Nephron (organoid): ENCODE data around the gene PDSS2.
A peak's percentile ranks its signal among the peaks of the same experiment; 100 is the strongest.

ENCODE experiments used
- H3K27ac Mint-ChIP-seq, 3 experiments: 2 replicates each; pipeline ENCODE4 v1.8.0; 2020; ENCODE audit warnings: mixed read lengths in 3 of 3, mild to moderate bottlenecking in 2 of 3, moderate library complexity in 1 of 3
- H3K27me3 Mint-ChIP-seq: 2 replicates; pipeline ENCODE4 v1.8.0; 2021; ENCODE audit warnings: low read depth, mild to moderate bottlenecking, moderate library complexity, mixed read lengths
- H3K36me3 Mint-ChIP-seq: 2 replicates; pipeline ENCODE4 v1.8.0; 2020; ENCODE audit warnings: low read depth, mixed read lengths
- H3K4me1 Mint-ChIP-seq: 2 replicates; pipeline ENCODE4 v1.8.0; 2020; ENCODE audit warnings: mixed read lengths
- H3K4me3 Mint-ChIP-seq, 3 experiments: 2 replicates each; pipeline ENCODE4 v1.8.0; 2020; ENCODE audit warnings: mild to moderate bottlenecking in 3 of 3, mixed read lengths in 3 of 3, moderate library complexity in 2 of 3
- H3K9me3 Mint-ChIP-seq: 2 replicates; pipeline ENCODE4 v1.8.0; 2020; ENCODE audit warnings: mixed read lengths
- TF ChIP-seq, protein P1 (sequence below), 3 experiments: fragments of 200-600 bp; sonication (generic); IDR thresholded peaks; one replicate each; pipeline ENCODE4 v1.5.0; 2021; ENCODE audit warnings: antibody characterized with exemption in 3 of 3; ENCODE audit not compliant: unreplicated experiment in 3 of 3

Gene PDSS2

DNA sequence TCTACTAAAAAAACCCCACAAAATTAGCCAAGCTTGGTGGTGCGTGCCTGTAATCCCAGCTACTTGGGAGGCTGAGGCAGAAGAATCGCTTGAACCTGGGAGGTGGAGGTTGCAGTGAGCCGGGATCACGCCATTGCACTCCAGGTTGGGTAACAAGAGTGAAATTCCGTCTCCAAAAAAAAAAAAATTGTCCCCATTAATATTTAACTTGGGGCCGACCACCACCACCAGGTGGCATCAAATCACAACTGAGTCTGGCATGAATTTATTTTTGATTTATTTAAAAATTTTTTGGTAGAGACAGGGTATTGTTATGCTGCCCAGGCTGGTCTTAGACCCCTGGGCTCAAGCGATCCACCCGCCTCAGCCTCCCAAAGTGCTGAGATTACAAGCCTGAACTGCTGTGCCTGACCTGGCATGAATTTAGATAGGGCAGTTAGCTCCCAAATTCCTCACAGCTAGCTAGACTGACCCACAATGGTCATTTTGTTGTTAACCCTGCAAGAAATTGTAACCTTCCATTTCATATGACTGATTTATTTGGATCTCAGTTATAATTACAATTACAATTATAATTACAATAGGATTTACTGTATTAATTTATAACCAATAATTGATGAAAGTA, 326.9 kb downstream of the PDSS2 start:
- Mint-ChIP-seq H3K27ac (no peak overlapping the region), H3K27me3 (no peaks in the 10 kb centered on the region), H3K36me3 (no peaks in the 10 kb centered on the region), H3K4me3 (no peak overlapping the region), H3K4me1 (peaks cover 9% of the 10 kb centered on the region), H3K9me3 (no peaks in the 10 kb centered on the region)
- TF ChIP-seq, protein P1, sequence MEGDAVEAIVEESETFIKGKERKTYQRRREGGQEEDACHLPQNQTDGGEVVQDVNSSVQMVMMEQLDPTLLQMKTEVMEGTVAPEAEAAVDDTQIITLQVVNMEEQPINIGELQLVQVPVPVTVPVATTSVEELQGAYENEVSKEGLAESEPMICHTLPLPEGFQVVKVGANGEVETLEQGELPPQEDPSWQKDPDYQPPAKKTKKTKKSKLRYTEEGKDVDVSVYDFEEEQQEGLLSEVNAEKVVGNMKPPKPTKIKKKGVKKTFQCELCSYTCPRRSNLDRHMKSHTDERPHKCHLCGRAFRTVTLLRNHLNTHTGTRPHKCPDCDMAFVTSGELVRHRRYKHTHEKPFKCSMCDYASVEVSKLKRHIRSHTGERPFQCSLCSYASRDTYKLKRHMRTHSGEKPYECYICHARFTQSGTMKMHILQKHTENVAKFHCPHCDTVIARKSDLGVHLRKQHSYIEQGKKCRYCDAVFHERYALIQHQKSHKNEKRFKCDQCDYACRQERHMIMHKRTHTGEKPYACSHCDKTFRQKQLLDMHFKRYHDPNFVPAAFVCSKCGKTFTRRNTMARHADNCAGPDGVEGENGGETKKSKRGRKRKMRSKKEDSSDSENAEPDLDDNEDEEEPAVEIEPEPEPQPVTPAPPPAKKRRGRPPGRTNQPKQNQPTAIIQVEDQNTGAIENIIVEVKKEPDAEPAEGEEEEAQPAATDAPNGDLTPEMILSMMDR (IDR thresholded peaks at IDR 0.05; ENCODE audit: unreplicated experiment in 3 of 3) = peak; percentile 50 to 66 (median 61)

DNA sequence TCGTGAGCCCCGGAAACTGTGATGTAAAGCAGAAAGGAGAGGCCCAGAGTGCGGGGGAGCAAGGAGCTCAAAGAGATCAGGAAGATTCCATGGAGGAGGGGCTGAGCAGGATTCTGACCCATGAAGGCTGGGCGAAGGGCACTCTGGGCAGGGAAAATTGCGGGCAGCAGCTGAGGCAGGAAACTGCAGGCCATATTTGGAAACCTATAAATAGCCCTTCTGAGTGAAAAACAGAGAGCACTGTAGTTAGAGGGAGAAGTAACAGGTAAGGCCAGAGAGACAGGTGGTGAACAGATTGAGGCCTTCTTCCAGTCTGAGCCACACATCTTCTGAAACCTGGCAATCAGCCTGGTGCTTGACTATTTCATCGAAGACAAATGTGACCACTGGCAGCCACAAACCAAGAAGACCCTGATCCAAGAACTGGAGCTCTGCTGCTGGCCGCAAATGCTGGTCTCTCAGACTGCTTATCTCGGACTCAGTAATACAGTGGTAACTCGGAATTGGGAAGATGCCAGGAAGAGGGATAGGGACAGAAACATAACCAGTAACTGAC, 329.9 kb downstream of the PDSS2 start:
- no peaks in the 10 kb centered on the region for H3K9me3 Mint-ChIP-seq
- peak overlapping the region in 1 of 3 experiments; percentile 30 for H3K27ac Mint-ChIP-seq
- TF ChIP-seq, protein P1 (IDR thresholded peaks at IDR 0.05; ENCODE audit: unreplicated experiment in 3 of 3) = no peak
- no peaks in the 10 kb centered on the region for H3K36me3 Mint-ChIP-seq
- peaks cover 7% of the 10 kb centered on the region for H3K27me3 Mint-ChIP-seq
- H3K4me3 Mint-ChIP-seq = no peak overlapping the region
- H3K4me1 Mint-ChIP-seq = peaks cover 16% of the 10 kb centered on the region

DNA sequence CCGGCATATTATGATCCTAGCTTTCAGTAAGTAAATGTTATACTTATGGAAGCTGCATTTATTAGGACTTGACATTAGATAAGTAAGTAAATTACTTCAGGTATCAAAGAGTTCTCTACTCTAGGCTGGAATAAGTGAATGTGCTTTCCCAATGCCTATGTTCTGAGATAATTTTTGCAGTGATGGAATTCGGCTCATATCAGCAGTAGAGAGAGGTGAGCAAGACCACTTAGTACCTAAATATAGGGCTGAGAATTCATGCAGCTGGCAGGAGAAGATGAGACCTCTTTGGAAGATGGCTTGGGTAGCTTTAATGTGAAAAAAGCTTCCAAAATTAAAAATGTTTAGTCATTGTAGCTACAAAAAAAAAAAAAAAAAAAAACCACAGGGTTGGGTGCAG, 330.8 kb downstream of the PDSS2 start:
- peaks cover 16% of the 10 kb centered on the region for H3K4me1 Mint-ChIP-seq
- no peaks in the 10 kb centered on the region for H3K36me3 Mint-ChIP-seq
- TF ChIP-seq, protein P1 (IDR thresholded peaks at IDR 0.05; ENCODE audit: unreplicated experiment in 3 of 3) = no peak
- H3K4me3 Mint-ChIP-seq = no peak overlapping the region
- H3K9me3 Mint-ChIP-seq = no peaks in the 10 kb centered on the region
- H3K27me3 Mint-ChIP-seq = peaks cover 7% of the 10 kb centered on the region
- no peak overlapping the region for H3K27ac Mint-ChIP-seq

DNA sequence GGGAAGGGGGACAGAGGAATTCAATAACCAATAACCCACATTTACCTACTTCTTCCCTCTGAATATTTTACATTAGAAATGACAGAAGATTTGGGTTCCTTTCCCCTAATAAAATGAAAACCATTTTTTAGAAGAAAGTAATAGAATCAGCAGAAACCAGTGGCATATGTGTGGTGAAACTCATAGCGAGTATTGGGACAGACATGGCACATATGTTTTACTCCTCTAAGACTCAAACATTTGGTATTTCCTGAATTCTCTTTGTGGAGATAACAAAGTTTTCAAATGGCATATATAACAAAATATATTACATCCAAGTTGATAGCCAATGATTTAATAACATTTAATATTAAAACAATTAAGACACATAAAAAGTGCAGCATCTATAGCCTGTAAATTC, 331.2 kb downstream of the PDSS2 start:
- Mint-ChIP-seq H3K4me1 (peaks cover 16% of the 10 kb centered on the region), H3K36me3 (no peaks in the 10 kb centered on the region), H3K4me3 (no peak overlapping the region), H3K9me3 (no peaks in the 10 kb centered on the region), H3K27me3 (peaks cover 7% of the 10 kb centered on the region), H3K27ac (no peak overlapping the region)
- TF ChIP-seq, protein P1 (IDR thresholded peaks at IDR 0.05; ENCODE audit: unreplicated experiment in 3 of 3) = no peak

GRCh38 chr6:107125771-107126170, 333.6 kb downstream of the PDSS2 start:
- H3K9me3 Mint-ChIP-seq = no peaks in the 10 kb centered on the region
- peaks cover 11% of the 10 kb centered on the region for H3K27me3 Mint-ChIP-seq
- TF ChIP-seq, protein P1 (IDR thresholded peaks at IDR 0.05; ENCODE audit: unreplicated experiment in 3 of 3) = no peak
- peaks cover 16% of the 10 kb centered on the region for H3K4me1 Mint-ChIP-seq
- no peaks in the 10 kb centered on the region for H3K36me3 Mint-ChIP-seq
- no peak overlapping the region for H3K4me3 Mint-ChIP-seq
- H3K27ac Mint-ChIP-seq = no peak overlapping the region

GRCh38 chr6:107124934-107125348, 334.4 kb downstream of the PDSS2 start:
- Mint-ChIP-seq H3K27ac (peak overlapping the region in 1 of 3 experiments; percentile 84), H3K4me3 (no peak overlapping the region)

More at GRCh38 chr6:107124934-107125348, 334.4 kb downstream of the PDSS2 start:
- Mint-ChIP-seq H3K4me1 (peaks cover 16% of the 10 kb centered on the region), H3K9me3 (no peaks in the 10 kb centered on the region), H3K36me3 (no peaks in the 10 kb centered on the region), H3K27me3 (peaks cover 11% of the 10 kb centered on the region)
- TF ChIP-seq, protein P1 (IDR thresholded peaks at IDR 0.05; ENCODE audit: unreplicated experiment in 3 of 3) = no peak
